ENCODE measurements around the gene RHBDF1. TPM values are rescaled to one million over a fixed set of nuclear protein-coding genes. Genes with fewer than 3 reads are reported as not detected.
A peak's percentile ranks its signal among the peaks of the same experiment; 100 is the strongest.

RHBDF1 gene
- total and polyA plus RNA-seq, 2 donors (not counting 1 experiment from before 2014, with no cell fraction given): 40.5 to 53.8 TPM

- Histone ChIP-seq H3K27me3 (ENCODE audit: control insufficient read depth, insufficient read depth, low read length) (no peaks in the 10 kb centered on the region), H3K4me2 (ENCODE audit: extremely low read depth, insufficient read depth, low read length) (no peak overlapping the region), H3K4me3 (replicated peaks in 1 of 4; ENCODE audit: control extremely low read depth in 1 of 4, insufficient read depth in 1 of 4, low read depth in 3 of 4, low read length in 4 of 4) (no peak overlapping the region), H4K20me1 (ENCODE audit: control insufficient read depth, extremely low read depth, insufficient read depth, low read length) (no peaks in the 10 kb centered on the region), H3K4me1 (ENCODE audit: control insufficient read depth, extremely low read depth, insufficient read depth, low read length) (peaks cover 21% of the 10 kb centered on the region), H3K79me2 (ENCODE audit: control insufficient read depth, insufficient read depth, low read length) (no peaks in the 10 kb centered on the region), H2AFZ (ENCODE audit: low read length) (no peak overlapping the region), H3K9me3 (ENCODE audit: control insufficient read depth, insufficient read depth, low read depth, low read length) (no peaks in the 10 kb centered on the region), H3K27ac (ENCODE audit: insufficient read depth, low read length) (peak overlapping the region; percentile 61), H3K9ac (ENCODE audit: insufficient read depth, low read length) (peak overlapping the region; percentile 16), H3K36me3 (ENCODE audit: control insufficient read depth, insufficient read depth, low read length) (peaks cover 12% of the 10 kb centered on the region)
- no peak for DNase-seq (ENCODE audit: low read depth in 2 of 2)
- TF ChIP-seq, protein P1, sequence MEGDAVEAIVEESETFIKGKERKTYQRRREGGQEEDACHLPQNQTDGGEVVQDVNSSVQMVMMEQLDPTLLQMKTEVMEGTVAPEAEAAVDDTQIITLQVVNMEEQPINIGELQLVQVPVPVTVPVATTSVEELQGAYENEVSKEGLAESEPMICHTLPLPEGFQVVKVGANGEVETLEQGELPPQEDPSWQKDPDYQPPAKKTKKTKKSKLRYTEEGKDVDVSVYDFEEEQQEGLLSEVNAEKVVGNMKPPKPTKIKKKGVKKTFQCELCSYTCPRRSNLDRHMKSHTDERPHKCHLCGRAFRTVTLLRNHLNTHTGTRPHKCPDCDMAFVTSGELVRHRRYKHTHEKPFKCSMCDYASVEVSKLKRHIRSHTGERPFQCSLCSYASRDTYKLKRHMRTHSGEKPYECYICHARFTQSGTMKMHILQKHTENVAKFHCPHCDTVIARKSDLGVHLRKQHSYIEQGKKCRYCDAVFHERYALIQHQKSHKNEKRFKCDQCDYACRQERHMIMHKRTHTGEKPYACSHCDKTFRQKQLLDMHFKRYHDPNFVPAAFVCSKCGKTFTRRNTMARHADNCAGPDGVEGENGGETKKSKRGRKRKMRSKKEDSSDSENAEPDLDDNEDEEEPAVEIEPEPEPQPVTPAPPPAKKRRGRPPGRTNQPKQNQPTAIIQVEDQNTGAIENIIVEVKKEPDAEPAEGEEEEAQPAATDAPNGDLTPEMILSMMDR (conservative IDR thresholded peaks at IDR 0.05 in 1 of 2, IDR thresholded peaks at IDR 0.05 in 1 of 2; ENCODE audit: low read depth in 1 of 2, low read length in 2 of 2): no peak
- no peak for TF ChIP-seq EZH2 (IDR thresholded peaks at IDR 0.05; ENCODE audit: low read length, missing control alignments)
Measured at GRCh38 chr16:101586-101985, 29.2 kb upstream of the RHBDF1 start.

- Histone ChIP-seq H3K27ac (ENCODE audit: insufficient read depth, low read length) (no peak overlapping the region), H3K4me1 (ENCODE audit: control insufficient read depth, extremely low read depth, insufficient read depth, low read length) (peaks cover 21% of the 10 kb centered on the region), H3K9ac (ENCODE audit: insufficient read depth, low read length) (no peak overlapping the region), H3K79me2 (ENCODE audit: control insufficient read depth, insufficient read depth, low read length) (no peaks in the 10 kb centered on the region), H3K4me3 (replicated peaks in 1 of 4; ENCODE audit: control extremely low read depth in 1 of 4, insufficient read depth in 1 of 4, low read depth in 3 of 4, low read length in 4 of 4) (no peak overlapping the region), H3K27me3 (ENCODE audit: control insufficient read depth, insufficient read depth, low read length) (no peaks in the 10 kb centered on the region), H3K4me2 (ENCODE audit: extremely low read depth, insufficient read depth, low read length) (no peak overlapping the region), H2AFZ (ENCODE audit: low read length) (no peak overlapping the region), H3K36me3 (ENCODE audit: control insufficient read depth, insufficient read depth, low read length) (peaks cover 12% of the 10 kb centered on the region), H3K9me3 (ENCODE audit: control insufficient read depth, insufficient read depth, low read depth, low read length) (no peaks in the 10 kb centered on the region), H4K20me1 (ENCODE audit: control insufficient read depth, extremely low read depth, insufficient read depth, low read length) (no peaks in the 10 kb centered on the region)
- no peak for TF ChIP-seq EZH2 (IDR thresholded peaks at IDR 0.05; ENCODE audit: low read length, missing control alignments)
- TF ChIP-seq, protein P1 (conservative IDR thresholded peaks at IDR 0.05 in 1 of 2, IDR thresholded peaks at IDR 0.05 in 1 of 2; ENCODE audit: low read depth in 1 of 2, low read length in 2 of 2): no peak
- DNase-seq (ENCODE audit: low read depth in 2 of 2): no peak
Measured at GRCh38 chr16:100989-101388, 28.6 kb upstream of the RHBDF1 start.

DNA sequence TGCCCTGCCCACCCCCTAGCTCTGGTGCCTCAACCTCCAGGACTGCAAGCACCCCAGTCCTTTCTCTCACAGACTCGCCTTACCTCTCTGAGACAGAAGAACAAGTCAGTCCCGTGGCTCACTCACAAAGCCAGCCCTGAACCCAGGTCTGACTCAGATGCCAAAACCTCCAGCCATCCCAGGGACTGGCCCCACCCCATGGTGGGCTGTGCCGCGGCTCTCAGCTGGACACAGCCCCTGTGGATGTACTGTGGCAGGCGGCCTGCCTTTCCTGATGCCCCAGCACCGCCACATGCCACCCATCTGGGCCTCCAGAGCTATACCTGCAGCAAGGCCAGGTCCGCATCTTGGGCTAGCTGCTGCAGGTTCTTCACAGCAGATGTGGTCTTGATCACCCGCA, 25.4 kb upstream of the RHBDF1 start:
- Histone ChIP-seq H3K27ac (ENCODE audit: insufficient read depth, low read length) (no peak overlapping the region), H4K20me1 (ENCODE audit: control insufficient read depth, extremely low read depth, insufficient read depth, low read length) (no peaks in the 10 kb centered on the region), H3K9ac (ENCODE audit: insufficient read depth, low read length) (no peak overlapping the region), H2AFZ (ENCODE audit: low read length) (no peak overlapping the region), H3K36me3 (ENCODE audit: control insufficient read depth, insufficient read depth, low read length) (peaks cover 8% of the 10 kb centered on the region), H3K9me3 (ENCODE audit: control insufficient read depth, insufficient read depth, low read depth, low read length) (no peaks in the 10 kb centered on the region), H3K4me2 (ENCODE audit: extremely low read depth, insufficient read depth, low read length) (no peak overlapping the region), H3K27me3 (ENCODE audit: control insufficient read depth, insufficient read depth, low read length) (no peaks in the 10 kb centered on the region), H3K4me1 (ENCODE audit: control insufficient read depth, extremely low read depth, insufficient read depth, low read length) (peaks cover 18% of the 10 kb centered on the region), H3K4me3 (replicated peaks in 1 of 4; ENCODE audit: control extremely low read depth in 1 of 4, insufficient read depth in 1 of 4, low read depth in 3 of 4, low read length in 4 of 4) (no peak overlapping the region), H3K79me2 (ENCODE audit: control insufficient read depth, insufficient read depth, low read length) (no peaks in the 10 kb centered on the region)
- TF ChIP-seq, protein P1 (conservative IDR thresholded peaks at IDR 0.05 in 1 of 2, IDR thresholded peaks at IDR 0.05 in 1 of 2; ENCODE audit: low read depth in 1 of 2, low read length in 2 of 2): no peak
- TF ChIP-seq EZH2 (IDR thresholded peaks at IDR 0.05; ENCODE audit: low read length, missing control alignments): no peak
- peak in 1 of 2 donors; percentile 72 for DNase-seq (ENCODE audit: low read depth in 2 of 2)

Data from fibroblast of lung (primary cell).